Measurements from ENCODE around the gene OR2A2.

Gene OR2A2

GRCh38 chr7:144144426-144144825 lies 35.0 kb downstream of the OR2A2 start:
- no peak for DNase-seq

- no peak for DNase-seq
Measured at GRCh38 chr7:144148224-144148827, 38.9 kb downstream of the OR2A2 start.

- DNase-seq = no peak
Measured at GRCh38 chr7:144158861-144159260, 49.5 kb downstream of the OR2A2 start.

All from stimulated activated CD4-positive, alpha-beta T cell treated with anti-CD3 and anti-CD28 coated beads, Interleukin-1b, Interleukin-23, amount 100 ng/mL, for 48 hours (primary cell).